Glomerular visceral epithelial cell (primary cell): ENCODE data around the gene DEFB128.

Experiments used
- DNase-seq: peaks from one replicate; pipeline ENCODE4 v3.0.0-alpha.2; 2016; ENCODE audit errors: extremely low spot score

Gene DEFB128

DNA sequence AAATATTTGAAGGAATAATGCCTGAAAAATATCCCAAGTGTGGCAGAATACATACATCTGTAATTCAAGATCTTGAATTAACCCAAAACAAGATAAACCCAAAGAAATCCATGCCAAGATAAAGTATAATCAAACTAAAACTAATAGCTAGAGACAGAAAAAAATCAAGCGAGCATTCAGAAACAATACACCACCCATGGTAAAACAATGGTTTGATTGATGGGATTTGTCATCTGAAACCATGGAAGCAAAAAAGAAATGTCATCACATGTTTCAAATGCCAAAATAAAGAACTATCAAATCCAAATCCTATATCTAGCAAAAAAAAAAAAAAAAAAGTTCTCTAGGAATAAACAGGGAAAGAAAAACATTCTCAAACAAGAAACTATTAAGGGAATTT lies 37.4 kb downstream of the DEFB128 start:
- no peak for DNase-seq

DNA sequence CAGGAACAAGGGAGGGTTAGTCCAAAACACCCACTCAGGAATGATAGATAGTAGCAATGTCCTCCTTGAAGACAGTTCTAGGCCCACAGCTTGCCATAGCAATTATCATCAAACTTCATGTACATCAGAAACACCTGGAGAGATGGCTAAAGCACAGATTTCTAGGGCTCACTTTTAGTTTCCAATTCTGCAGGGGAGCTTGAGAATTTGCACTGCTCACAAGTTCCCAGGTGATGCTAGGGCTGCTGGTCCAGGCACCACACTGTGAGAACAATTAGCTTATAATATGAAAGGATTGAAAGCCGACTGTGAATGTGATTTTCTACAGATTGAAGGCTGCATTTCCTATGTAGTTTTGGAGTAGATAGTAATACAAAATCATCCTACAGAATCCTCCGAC lies 43.6 kb downstream of the DEFB128 start:
- DNase-seq = no peak

DNA sequence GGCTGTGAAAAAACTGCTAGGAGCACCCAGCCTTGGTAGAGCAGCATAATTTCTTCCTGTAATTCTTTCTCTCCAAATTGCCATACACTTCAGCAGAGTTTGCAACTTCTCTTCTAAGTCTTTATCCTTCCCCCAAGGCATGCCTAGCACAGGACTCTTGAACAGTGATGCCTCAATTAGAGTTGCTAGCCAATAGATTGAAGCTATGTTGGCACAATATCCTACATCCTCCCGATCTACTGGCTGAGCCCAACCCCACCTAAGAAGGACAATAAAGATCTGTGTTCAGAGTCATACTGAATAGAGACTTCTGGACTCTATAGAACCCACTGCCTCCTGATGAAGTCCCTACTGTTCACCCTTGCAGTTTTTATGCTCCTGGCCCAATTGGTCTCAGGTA lies 47.2 kb downstream of the DEFB128 start, which contains the start of gene DEFB126:
TSS of gene DEFB126 (plus strand) at position 301 of the 400 bp plus-strand sequence. CDS start at position 340, 39 bp downstream.
- DNase-seq = no peak
